ENCODE data around the gene CERKL.

Gene CERKL

GRCh38 chr2:181586569-181587081 lies 70.3 kb downstream of the CERKL start:
- H3K27ac ChIP-seq = no peak overlapping the region
- no peak overlapping the region for H3K4me3 ChIP-seq

GRCh38 chr2:181585732-181586131 lies 71.2 kb downstream of the CERKL start:
- no peak overlapping the region for H3K4me3 ChIP-seq
- no peak overlapping the region for H3K27ac ChIP-seq

- Histone ChIP-seq H3K27ac (no peak overlapping the region), H3K4me3 (no peak overlapping the region)
Observed at GRCh38 chr2:181581534-181581933, 75.4 kb downstream of the CERKL start.

GRCh38 chr2:181578829-181579228 lies 78.1 kb downstream of the CERKL start:
- H3K4me3 ChIP-seq = no peak overlapping the region
- H3K27ac ChIP-seq = no peak overlapping the region

GRCh38 chr2:181576431-181576830 lies 80.5 kb downstream of the CERKL start:
- no peak overlapping the region for H3K27ac ChIP-seq

GRCh38 chr2:181575650-181576025 lies 81.3 kb downstream of the CERKL start:
- Histone ChIP-seq H3K27ac (no peak overlapping the region), H3K4me3 (no peak overlapping the region)

More at GRCh38 chr2:181576431-181576830, 80.5 kb downstream of the CERKL start:
- no peak overlapping the region for H3K4me3 ChIP-seq

- no peak overlapping the region for H3K27ac ChIP-seq
- H3K4me3 ChIP-seq = no peak overlapping the region
Observed at GRCh38 chr2:181575024-181575649, 81.8 kb downstream of the CERKL start.

GRCh38 chr2:181574321-181574720 lies 82.6 kb downstream of the CERKL start:
- no peak overlapping the region for H3K4me3 ChIP-seq

GRCh38 chr2:181573140-181573736 lies 83.7 kb downstream of the CERKL start:
- Histone ChIP-seq H3K27ac (no peak overlapping the region), H3K4me3 (no peak overlapping the region)

More at GRCh38 chr2:181574321-181574720, 82.6 kb downstream of the CERKL start:
- no peak overlapping the region for H3K27ac ChIP-seq

GRCh38 chr2:181570833-181571661 lies 85.9 kb downstream of the CERKL start:
- Histone ChIP-seq H3K27ac (no peak overlapping the region), H3K4me3 (no peak overlapping the region)

GRCh38 chr2:181570059-181570458 lies 86.8 kb downstream of the CERKL start:
- H3K27ac ChIP-seq = no peak overlapping the region
- H3K4me3 ChIP-seq = no peak overlapping the region

GRCh38 chr2:181566334-181567032 lies 90.4 kb downstream of the CERKL start:
- H3K4me3 ChIP-seq = no peak overlapping the region
- H3K27ac ChIP-seq = no peak overlapping the region

GRCh38 chr2:181563101-181563692 lies 93.7 kb downstream of the CERKL start:
- no peak overlapping the region for H3K4me3 ChIP-seq
- no peak overlapping the region for H3K27ac ChIP-seq

GRCh38 chr2:181558371-181558770 lies 98.5 kb downstream of the CERKL start:
- no peak overlapping the region for H3K4me3 ChIP-seq
- no peak overlapping the region for H3K27ac ChIP-seq

GRCh38 chr2:181554061-181554830 lies 102.7 kb downstream of the CERKL start:
- Histone ChIP-seq H3K4me3 (no peak overlapping the region), H3K27ac (no peak overlapping the region)

GRCh38 chr2:181553244-181553643 lies 103.7 kb downstream of the CERKL start:
- Histone ChIP-seq H3K4me3 (no peak overlapping the region), H3K27ac (no peak overlapping the region)

GRCh38 chr2:181552808-181553207 lies 104.1 kb downstream of the CERKL start:
- H3K27ac ChIP-seq = no peak overlapping the region
- H3K4me3 ChIP-seq = no peak overlapping the region

- H3K4me3 ChIP-seq = no peak overlapping the region
- no peak overlapping the region for H3K27ac ChIP-seq
Observed at GRCh38 chr2:181546086-181546485, 110.8 kb downstream of the CERKL start.

- no peak overlapping the region for H3K27ac ChIP-seq
Observed at GRCh38 chr2:181542170-181542569, 114.7 kb downstream of the CERKL start.

More at GRCh38 chr2:181542170-181542569, 114.7 kb downstream of the CERKL start:
- H3K4me3 ChIP-seq = no peak overlapping the region

Data from skin epidermis (tissue), 12 donors.